ENCODE measurements around the gene ECEL1.

The ECEL1 gene

DNA sequence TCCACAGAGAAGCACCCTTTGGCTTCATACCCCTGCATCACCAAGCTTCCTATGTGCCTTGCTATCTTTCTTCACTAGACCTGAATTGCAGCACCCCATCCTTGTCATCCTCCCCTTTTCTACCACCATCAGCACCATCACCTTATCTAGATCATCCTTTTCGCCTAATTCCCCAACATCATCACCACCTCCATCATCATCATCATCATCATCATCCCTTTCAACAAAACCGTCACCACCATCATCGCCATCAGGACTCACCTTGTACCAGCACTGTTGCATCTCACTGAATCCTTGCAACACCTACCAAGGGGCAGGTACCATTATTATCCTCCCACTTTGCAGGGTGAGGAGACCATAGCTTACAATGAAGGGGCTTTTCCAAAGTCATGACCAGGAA, 10.8 kb upstream of the ECEL1 start:
- DNase-seq (ENCODE audit: low read depth) = no peak

DNA sequence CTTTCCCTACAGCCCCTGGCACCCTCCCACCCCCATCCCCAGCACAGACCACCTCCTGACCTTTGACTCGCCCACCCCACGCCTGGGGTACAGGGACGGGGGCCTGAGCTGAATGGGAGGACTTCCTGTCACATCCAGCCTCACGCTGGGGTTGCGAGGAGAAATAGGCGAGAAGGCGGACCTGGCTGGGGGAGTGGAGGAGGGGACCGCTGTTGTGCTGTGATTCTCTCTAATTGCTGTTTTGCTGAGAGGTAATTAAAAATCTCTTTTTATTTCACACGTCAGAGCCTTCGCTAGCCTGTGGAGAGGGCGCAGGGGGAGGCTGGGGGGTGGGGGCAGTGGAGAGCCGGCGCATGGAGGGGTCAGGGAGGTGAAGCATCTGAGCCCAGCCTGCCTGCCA, 9.7 kb upstream of the ECEL1 start:
- no peak for DNase-seq (ENCODE audit: low read depth)

DNA sequence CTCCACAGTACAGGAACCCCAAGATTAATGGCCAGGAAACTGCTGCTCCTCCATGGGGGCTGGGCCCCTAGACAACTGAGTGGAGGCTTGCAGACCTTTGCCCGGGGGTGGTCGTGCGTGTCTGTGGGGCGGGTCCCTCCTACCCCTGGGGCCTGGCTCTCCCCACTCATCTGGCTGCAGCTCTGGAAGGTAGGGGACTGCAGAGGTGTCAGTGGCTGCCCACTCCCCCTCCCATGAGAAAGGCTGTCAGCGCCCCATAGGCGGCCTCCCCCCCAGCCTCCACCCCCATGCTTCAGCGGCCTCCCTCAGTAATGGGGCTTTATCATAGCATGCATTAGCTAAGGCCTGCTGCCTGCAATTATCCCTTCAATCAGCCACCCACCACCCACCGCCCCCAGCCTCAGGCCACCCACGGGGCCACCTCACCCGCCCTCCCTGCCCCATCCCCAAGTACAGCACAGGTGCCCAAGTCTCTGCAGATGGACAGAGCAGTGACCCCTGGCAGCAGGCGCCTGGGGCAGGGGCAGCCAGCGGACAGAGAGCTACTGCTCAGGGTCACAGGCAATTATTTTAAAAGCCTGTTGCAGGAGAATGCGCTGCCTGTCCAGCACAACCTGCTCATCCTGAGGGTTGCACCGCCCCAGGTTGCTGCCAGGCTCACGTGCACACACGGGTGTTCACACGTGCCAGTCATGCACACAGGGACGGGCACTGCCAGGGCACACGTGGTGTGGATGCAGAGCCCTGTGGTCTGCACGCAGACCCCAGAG, 9.1 kb upstream of the ECEL1 start:
- DNase-seq (ENCODE audit: low read depth) = no peak

DNA sequence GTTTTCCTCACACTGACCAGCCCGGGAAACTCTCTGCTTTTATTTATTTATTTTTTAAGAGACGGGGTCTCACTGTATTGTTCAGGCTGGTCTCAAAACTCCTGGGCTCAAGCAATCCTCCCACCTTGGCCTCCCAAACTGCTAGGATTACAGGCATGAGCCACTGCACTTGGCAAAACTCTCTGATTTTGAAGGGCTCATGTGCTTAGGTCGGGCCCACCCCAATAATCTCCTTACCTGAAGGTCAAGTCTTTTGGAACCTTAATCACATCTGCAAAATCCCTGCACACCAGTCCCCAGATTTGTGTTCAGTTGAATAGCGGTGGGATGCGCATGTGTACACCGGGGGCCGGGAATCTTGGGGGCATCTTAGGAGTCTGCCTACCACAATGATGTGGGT, 7.7 kb upstream of the ECEL1 start:
- no peak for DNase-seq (ENCODE audit: low read depth)

DNA sequence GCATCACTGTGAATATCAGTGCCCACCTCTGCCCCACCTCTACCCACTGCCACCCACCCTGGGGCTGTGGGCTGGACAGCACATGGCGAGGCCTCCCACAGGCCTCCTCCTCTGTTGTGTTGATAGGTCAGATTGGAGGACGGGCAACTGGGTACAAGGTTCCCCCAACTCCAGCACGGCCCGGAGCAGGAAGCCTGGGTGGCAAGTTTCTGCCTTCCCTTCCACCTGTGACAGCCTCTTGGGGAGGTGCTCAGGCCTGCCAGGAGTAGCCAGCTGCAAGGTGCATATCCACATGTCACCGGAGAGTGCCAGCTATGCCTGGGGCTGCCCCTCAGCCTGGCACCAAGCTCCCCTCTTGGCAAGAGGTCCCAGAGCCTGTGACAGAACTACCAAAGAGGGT, 6.9 kb upstream of the ECEL1 start:
- no peak for DNase-seq (ENCODE audit: low read depth)

DNA sequence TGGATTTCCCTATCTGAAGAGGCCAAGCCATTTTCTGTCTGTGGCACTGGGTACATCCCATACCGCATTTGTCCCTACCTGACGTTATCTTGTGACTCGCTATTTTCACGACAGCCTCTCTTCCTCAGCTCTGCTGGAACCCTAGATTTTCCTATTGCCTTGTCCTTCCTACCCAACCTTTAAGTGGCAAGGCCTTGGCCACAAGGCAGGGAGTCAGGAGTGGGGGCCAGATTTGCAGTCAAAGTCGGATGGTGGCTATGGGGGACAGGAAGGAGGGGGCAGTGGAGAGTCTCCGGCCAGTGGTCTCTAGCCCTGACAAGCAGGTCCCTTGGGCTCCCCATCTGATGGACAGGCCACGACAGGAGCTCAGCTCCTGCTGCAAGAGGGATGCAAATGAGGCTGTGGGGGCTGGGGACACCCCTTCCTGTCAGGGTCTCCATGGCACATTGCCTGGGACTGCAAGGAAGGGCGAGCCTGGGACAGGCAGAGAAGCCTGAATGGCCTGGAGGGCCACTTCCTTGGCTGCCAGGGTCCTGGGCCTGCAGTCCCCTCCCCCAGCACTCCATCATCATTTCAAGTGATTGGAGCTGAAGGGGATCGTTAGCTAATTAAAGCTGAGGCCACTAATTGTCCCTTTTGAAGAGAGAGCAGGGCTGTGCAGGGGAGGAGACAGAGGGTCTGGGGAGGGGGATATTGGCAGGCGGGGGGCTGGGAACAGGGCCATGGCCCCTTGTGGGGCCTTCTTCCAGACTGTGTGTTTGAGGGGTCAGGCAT, 6.3 kb upstream of the ECEL1 start:
- no peak for DNase-seq (ENCODE audit: low read depth)

DNA sequence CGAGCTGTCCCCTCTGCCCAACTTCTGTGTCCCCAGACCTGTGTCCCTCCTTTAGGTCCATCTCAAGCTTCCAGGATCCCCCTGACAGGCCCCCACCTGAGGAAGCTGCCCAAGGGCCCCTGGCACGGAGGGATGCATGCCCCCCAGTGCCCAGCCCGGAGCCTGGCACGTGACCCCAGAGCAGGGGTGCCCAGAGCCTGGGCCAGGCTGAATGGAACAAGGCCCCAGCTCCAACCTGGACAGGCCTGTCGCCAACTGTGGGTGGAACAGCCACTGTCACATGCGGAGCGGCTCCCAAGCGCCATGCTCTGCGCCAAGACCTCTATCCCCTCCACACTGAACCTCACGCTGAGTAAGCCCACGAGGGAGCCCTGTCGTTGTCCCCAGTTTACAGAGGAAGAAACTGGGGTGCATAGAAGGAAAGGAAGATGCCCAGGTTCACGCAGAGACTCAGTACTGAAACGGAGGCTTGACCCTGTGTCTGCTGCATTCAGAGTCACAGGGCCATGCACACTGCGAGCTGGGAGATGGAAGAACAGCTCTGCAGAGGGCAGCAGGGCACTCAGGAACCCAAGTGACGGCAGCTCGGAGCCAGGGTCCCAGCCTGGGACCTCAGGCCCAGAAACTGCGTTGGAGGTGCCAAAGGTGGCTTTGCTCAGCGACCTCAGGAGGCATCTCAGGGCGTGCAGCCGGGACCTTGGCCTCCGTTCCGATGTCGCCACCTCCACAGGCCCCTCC, 5.5 kb upstream of the ECEL1 start:
- DNase-seq (ENCODE audit: low read depth) = no peak

DNA sequence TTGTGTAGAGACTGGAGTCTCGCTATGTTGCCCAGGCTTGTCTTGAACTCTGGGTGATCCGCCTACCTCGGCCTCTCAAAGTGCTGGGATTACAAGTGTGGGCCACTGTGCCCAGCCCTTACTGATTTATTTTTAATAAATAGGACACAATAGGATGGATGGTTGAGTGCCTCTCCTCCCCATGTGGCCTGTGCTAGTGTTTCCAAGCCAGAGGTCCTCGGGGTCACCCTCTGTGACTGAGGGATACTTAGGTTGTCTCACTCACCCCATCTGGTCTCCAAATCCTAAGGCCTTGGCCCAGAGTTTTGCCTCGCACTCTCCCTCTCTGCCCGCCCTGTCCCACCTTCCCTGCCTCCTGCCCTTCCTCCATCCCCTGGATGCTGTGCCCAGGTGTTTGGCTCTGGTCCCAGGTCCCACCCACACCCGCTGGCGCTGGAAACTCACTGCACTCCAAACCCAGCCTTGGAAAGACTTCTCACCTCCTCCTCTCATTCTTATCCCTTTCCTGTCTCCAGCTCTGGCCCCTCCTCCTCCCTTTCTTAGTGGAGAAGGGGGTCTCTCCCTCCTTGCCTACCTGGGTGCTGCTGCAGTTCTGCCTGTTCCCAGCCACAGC, 4.7 kb upstream of the ECEL1 start:
- no peak for DNase-seq (ENCODE audit: low read depth)

DNA sequence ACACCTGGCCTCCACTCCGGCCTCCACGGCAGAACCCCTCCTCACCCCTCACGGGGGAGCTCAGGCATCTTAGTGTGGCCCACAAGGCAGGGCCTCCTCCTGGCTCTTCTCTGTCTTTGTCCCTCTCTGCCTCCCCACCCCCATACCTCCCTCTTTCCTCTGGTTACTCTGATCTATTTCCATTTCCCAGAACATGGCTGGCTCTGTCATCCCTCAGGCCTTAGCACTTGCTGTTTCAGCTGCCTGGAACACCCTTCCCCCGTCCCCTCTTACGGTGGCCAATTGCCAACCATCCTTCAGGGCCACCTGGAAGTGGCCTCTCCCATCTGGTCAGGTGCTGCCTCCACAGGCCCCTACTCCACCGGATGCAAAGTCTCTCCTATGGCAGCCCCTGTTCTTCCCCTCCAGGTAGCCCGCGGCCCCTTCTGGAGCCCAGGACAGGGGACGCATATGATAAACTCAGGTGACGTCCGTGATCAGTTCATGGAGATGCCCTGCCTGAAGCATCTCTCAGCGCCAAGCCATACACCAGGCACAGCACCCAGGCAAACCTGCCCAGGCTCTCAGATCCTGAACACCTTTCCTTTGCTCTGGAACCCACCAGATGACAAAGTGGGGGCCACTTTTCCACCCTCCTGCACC, 3.6 kb upstream of the ECEL1 start:
- DNase-seq (ENCODE audit: low read depth) = no peak

DNA sequence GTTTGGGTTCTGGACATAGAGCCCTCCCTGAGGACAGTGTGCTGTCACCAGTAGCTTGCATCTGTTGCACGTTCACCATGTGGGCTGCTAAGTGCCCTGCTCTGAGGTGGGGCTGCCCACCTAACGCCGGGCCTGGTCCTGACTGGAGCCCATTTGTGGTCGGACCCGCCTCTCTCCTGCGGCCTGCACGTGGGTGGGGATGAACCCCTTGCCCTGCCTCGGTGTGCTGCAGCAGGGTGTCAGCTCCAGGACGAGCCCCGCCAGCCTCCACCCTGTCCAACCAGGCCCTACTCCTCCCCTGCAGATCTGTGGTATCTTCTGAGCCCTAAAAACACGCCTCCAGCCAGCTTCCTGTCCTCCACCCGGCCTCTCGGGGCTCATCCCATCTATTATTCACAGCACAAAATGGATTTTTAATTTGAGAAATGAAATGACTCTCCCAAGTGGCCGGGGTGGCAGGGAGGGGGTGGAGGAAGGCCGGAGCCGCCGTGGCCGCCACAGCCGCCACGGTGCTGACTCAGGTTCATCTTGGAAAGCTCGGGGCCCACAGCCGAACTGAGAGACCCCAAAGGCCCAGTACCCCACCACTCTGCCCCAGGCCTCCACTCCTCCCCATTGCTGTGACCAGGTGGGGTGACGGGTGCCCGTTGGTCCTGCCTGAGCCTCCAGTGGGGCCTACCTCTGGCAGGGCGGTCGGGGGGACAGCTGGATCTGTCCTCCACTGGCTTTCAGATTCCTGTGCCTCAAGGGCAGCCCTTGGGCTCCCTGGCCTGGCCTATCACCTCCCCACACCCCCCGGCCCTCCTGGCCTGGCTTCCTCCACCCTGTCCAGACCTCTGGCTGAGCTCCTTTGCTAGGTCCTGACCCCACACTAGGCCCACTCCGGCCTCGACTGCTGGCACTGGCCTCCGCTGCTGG, 2.8 kb upstream of the ECEL1 start:
- no peak for DNase-seq (ENCODE audit: low read depth)

DNA sequence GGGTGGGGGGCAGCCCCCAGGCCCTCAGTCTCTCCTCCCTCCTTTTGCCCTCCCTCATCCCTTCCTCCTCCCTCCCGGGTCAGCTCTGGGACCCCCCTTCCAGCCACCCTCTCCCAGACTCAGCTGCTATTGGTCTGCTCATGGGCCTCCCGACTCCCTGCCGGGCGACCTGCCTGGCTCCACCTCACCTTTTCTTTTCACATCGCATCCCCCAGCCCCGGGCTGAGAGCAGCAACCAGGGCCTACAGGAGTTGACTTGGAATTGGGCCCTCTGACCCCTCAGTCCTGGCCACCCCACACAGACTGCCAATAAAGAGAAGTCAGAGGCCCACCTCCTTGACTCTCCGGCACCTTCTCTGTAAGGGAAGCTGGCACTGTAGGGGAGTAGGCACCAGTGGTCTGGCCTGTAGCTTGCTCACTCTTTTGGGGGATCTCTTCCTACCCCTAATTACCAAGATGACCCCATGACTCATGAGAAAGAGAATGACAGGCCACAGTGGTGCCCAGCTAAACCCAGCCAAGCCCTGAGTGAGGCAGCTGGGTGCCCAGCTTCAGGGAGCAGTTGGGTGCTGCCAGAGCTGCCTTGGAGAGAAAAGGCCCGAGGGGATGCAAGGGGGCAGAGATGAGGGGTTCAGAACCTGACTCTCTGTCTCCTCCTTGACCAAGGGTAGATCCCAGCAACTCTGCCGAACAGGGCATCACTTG, 2.0 kb upstream of the ECEL1 start:
- no peak for DNase-seq (ENCODE audit: low read depth)

DNA sequence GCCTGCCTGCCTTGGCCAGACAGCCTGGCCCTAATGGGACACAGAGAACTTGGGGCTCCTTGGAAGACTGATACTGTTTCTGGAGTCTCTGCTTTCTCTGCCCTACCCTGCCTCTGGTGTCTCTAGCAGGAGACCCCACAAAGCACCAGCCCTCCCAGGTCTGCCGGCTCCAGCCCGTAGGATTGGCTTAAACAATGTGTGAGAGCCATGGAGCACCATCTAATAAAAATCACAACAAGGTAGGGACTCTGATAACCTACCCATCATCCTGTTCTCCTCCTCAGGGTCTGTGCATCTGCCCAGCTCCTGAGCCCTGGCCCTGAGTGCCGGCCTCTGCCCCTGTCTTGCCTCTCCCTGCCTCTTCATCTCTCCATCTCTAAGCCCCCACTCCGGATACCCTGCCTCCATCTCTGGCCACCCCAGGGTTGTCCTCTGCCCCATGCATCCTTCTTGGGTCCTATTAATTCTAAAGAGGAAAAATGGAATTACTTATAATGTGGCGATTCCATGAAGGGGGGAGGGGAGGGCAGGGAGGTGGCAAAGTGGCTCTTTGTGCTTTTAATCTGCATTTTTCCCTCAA, 1.2 kb upstream of the ECEL1 start:
- no peak for DNase-seq (ENCODE audit: low read depth)

DNA sequence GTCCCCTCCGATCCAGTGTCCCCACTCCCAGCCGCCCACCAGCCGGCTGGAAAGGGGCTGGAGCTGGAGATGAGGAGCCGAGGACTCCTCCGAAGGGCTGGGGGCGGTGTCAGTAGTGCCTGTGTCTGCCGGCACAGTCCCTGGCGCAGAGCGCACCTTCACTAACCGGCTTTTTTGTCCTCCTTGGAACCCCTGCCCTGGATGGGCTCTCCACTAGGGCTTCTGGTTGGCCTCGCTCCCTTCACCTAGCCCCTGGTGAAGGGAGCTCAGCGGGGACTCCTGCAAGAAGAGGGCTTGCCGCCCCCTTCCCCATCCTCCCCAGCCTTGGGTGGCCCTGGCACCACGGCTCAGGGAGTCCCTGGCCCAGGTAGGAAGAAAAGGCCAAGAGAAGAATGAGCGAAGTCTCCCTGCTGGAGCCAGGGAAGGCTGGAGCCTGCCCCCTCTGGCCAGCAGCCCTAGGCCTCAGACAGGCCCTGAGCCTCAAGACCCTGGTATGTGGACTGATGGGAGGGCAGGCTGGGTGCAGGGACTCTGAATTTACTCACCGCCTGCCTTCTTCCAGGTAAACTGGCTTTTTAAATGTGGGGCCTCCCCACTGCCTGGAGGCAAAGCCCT, 570 bp upstream of the ECEL1 start:
- no peak for DNase-seq (ENCODE audit: low read depth)

DNA sequence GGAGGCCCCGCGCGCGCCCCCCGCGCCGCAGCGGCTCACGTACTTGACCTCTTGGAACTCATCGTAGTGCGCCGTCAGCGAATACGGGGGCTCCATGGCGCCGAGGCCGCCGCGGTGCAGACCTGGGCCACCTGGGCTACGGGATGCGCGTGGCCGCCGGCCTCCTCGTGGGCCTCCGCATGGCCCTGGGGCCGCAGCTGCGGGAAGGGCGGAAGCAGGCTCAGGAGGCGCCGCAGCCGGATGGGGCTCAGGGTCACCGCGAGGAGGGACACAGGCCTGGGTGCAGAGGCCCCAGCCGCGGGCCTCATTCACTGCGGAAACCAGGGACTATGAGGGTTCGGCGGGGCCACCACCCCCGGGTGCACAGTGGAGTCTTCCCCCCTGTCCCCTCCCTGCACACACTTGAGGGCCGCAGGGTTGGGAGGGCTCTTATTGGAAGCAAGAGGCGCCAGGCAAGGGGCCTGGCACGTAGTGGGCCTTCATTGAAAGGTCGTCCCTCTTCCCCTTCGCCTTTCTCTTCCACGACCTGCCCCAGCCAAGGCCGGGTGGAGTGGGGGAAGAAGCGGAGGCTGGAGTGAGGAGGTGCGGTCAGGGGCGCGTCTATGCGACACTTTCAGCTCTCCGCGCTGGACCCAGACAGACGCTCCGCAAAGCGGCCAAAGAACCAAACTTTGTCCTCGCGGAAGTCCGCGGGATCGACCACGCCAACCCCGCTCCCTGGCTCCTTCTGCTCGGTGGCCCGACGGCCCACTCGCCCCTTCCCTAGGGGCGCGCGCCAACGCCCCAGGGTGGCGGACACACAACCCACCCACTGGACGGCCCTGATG, 863 bp downstream of the ECEL1 start:
- no peak for DNase-seq (ENCODE audit: low read depth)

DNA sequence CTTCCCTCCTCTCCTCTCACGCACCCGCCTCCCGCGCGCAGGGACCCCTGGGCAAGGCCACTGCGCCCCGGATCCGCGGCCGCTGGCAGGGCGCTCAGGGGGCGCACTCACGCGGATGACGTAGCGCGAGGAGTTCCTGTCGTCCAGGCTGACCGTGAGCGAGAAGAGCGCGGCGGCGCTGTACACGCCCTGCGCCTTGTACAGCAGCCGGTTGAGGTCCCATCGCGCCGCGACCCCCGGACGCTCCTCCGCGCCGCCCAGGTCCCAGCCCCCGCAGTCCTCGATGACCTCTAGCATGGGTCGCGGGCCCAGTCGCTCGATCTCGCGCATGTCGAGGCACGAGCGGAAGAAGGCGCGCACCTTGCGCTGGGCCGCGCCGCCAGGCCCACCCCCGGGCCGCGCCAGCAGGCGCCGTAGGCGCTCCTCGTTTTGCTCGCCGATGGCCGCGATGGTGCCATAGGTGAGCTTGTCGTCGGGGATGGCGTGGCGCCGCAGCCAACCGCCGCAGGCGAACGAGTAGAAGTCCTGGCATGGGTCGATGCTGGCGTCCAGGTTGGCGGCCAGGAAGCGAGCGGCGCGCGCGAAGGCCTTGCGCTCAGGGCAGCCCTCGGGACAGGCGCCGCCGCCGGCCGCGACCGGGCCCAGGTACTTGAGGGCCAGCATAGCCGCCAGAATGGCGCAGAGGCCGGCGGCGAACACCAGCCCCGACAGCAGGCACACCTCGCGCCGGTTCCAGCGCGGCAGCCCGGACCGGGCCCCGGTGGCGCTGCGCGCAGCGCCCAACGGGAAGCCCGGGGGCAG, 1.7 kb downstream of the ECEL1 start:
- DNase-seq (ENCODE audit: low read depth) = no peak

DNA sequence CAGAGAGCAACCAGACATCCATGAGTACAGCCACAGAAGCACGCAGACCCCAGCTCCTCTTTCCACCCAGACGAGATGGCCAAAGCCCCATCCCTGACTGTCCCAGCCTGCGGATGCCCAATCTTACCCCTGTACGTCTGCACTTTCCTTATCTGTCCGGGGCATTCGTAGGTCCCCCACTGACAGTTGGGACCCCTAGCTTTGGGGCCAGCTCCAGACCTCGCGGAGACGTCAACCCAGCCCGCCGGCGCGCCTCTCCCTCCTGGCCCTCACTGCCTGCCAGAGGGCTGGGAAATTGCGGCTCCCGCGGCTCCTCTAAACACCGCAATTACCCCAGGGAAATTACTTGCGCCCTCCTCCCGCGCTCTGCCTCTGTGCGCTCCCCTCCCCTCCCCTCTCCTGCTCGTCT, 2.3 kb downstream of the ECEL1 start:
- no peak for DNase-seq (ENCODE audit: low read depth)

DNA sequence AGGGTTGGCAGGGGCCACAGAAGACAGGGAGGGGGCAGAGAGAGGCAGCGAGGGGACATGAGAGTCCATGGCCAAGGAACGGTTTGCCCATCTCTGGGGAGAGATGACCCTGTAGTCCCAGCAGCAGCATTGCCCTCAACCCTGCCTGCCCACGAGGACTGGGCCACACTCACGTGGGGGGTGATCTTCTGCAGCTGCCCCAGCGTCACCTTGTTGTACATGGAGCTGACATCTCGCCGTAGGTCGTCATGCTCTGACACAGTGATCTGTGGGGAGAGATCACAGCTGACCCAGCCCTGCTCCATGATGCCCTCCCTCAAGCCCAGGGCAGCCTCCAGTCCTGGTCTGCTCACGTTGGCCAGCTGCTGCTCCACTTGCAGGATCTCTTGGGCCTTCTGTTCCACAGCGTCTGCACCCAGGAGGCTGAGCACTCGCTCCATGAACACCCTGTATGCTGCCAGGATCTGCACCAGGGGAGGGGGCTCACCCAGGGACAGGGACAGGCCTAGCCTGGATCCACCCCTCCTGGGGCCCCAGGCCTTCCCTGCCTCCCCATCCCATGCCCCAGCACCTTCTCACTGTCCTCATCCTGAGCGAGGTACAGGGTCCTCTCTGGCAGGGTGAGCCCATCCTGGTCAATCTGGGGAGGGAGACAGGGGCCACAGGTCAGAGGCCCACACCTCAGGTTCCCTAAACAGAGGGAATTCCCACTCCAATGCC, 2.8 kb downstream of the ECEL1 start:
- no peak for DNase-seq (ENCODE audit: low read depth)
